ENCODE measurements around the gene CT45A10. TPM values are rescaled to one million over a fixed set of nuclear protein-coding genes. Genes with fewer than 3 reads are reported as not detected.

The CT45A10 gene
- total RNA-seq, 2 donors from 2014 or later, result not detected

Other genes starting within 250 kb of the CT45A10 start
- not detected for gene CT45A1, start 179.8 kb downstream of the CT45A10 start, total RNA-seq
- not detected for gene CT45A3, start 125.3 kb downstream of the CT45A10 start, total RNA-seq
- not detected for gene CT45A5, start 107.9 kb downstream of the CT45A10 start, total RNA-seq
- not detected for gene CT45A6, start 90.7 kb downstream of the CT45A10 start, total RNA-seq
- gene CT45A2, start 73.4 kb downstream of the CT45A10 start, total RNA-seq, result not detected
- not detected for gene CT45A7, start 56.2 kb downstream of the CT45A10 start, total RNA-seq
- not detected for gene CT45A8, start 38.9 kb downstream of the CT45A10 start, total RNA-seq
- not detected for gene CT45A9, start 21.6 kb downstream of the CT45A10 start, total RNA-seq
- gene SAGE1, start 272 bp upstream of the CT45A10 start, total RNA-seq, result not detected
- 10 to 100 TPM; 24.0 to 27.6 TPM for gene MMGT1, start 80.5 kb upstream of the CT45A10 start, total RNA-seq
- gene SLC9A6, start 92.0 kb upstream of the CT45A10 start, total RNA-seq, result 10 to 100 TPM; 16.3 to 25.8 TPM

Measured in right atrium auricular region (tissue), 2 donors.